GM19238 (cell line): ENCODE results near the gene SMIM38.

Source experiments
- DNase-seq: peaks from one replicate; pipeline ENCODE4 v3.0.0; 2011; ENCODE audit warnings: low spot score; ENCODE audit not compliant: insufficient read length

SMIM38 gene

DNA sequence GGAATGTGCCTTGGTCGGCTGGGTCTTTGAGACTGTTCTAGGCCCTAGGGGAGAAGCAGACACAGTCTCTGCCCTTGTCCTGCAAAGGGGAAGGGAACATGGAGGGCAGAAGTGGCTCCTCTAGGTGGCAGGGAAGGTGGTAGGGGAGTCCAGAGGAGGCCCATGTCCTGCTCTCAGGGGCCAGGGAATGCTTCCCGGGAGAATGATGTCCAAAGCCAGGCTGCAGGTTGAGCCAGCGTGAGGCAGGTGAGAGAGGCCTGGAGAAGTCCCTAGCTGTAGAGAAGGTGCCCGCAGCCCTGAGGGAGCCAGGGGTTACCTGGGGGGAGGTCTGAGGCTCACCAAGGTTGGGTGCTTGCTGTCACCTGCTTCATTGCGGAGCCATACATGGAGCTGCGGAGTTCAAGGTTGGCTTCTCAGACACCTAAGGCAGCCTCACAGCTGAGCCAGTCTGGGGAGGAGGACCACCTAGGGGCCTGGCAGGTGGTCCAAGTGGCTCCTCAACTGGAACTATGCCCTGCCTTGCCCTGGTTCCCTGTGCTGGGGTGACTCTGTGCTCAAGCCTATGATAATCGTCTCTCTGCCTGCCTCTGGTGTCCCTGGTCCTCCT, 46.1 kb downstream of the SMIM38 start:
- no peak for DNase-seq

DNA sequence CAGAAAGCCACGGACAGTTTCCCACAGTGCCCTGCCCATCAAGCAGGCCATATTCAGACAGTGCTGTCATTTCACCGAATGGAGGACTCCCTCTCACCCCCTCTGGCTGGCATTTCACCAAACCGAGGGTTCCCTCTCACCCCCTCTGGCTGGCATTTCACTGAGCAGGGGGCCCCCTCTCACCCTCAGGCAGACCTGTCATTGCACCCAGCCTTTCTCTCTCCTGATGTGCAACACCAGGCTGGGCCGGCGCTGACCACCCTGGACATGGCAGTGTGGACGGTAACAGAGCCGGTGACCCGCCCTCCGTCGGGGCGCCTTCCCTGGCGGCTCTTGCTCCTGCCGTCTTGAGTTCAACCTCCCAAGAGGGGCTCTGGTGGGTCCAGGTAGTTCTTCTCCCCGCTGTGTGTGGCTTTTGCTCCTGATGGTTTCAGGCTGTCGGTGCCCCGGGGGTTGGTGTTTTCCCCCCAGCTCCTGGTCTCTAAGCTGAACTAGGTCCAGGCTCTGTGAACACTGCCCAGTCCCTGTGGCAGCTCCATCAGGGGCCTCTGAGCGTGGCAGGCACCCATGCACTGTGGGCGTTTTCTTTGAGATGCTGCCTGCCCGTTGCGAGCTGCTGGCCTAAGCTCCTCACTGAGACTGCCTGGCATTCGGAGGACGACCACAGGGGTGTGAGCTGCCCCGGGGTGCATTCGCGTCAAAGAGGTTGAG, 46.9 kb downstream of the SMIM38 start:
- no peak for DNase-seq

- no peak for DNase-seq
These were observed 47.6 kb downstream of the SMIM38 start for GRCh38 chr11:69203381-69203780.

GRCh38 chr11:69203901-69204245, 48.1 kb downstream of the SMIM38 start:
- DNase-seq = no peak

DNA sequence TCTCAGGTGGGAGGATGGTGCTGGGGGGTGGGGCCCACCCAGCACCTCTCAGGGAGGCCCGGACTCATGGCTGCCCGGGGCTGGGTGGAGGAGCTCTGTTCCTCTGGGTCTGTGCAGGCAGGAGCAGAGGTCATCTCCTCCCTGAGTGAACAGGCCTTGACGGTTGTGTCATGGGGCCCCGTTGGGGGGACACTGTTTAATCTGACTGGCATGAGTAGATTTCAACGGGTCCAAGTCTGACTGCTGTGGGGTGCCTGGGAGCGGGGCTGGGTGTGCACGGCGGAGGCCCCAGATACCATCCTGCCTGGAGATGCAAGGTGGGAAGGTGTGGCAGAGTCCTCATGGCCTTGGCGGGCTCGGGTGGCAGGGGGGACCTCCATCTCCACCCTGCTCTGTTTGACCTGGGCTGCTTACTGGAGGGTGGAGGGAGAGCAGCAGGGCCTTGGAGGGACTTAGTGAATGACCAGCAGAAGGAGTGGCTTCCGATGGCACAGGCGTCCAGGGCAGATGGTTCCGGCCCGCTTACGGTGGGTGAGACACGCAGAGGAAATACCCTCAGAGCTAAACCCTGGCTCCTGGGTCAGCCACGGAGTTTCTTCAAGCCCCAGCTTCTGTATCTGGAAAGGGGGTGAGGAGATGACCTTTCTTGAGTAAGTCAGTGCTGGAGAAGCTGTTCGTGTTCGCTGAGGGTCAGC, 48.7 kb downstream of the SMIM38 start:
- DNase-seq = no peak

- no peak for DNase-seq
These were observed 49.4 kb downstream of the SMIM38 start for GRCh38 chr11:69204941-69205742.
